OCI-LY7 (cell line): ENCODE measurements around the gene BICDL2. TPM values are rescaled to one million over a fixed set of nuclear protein-coding genes. Genes with fewer than 3 reads are reported as not detected.
A peak's percentile ranks its signal among the peaks of the same experiment; 100 is the strongest.

Experiments
- BruUV-seq: library from RNA; stranded (reverse); fragments of 400-500 nt; replicated peaks from 2 replicates; lab custom pipeline; 2021; lab: Mats Ljungman, UMichigan
- CTCF ChIA-PET: fragments of 300-600 bp; sonication (Branson Sonifier 250); formaldehyde crosslinking; loops from one replicate; lab custom pipeline; 2022; ENCODE audit warnings: antibody characterized with exemption; ENCODE audit not compliant: unreplicated experiment; lab: Charles Lee
- POLR2A ChIA-PET: fragments of 300-600 bp; sonication (Branson Sonifier 250); formaldehyde crosslinking; loops from one replicate; lab custom pipeline; 2022; ENCODE audit warnings: antibody characterized with exemption; lab: Charles Lee
- DNase-seq: peaks from one replicate; pipeline ENCODE4 v3.0.0-alpha.2; 2015; ENCODE audit warnings: low spot score
- H2AFZ ChIP-seq: fragments of 200-600 bp; sonication (generic), shearing (Covaris generic); 2 replicates; pipeline ENCODE4 v1.6.1; 2014; ENCODE audit warnings: mild to moderate bottlenecking, antibody characterized with exemption, low read length, moderate library complexity
- H3K27ac ChIP-seq: fragments of 200-600 bp; sonication (generic); 2 replicates; pipeline ENCODE4 v1.5.1; 2014; ENCODE audit warnings: mixed run types, low read depth, mild to moderate bottlenecking, moderate library complexity, low read length, inconsistent platforms; ENCODE audit not compliant: poor library complexity, severe bottlenecking
- H3K36me3 ChIP-seq: fragments of 200-600 bp; sonication (generic); 2 replicates; pipeline ENCODE4 v1.6.1; 2014; ENCODE audit warnings: mild to moderate bottlenecking, antibody characterized with exemption, low read length, moderate library complexity, mixed read lengths; ENCODE audit not compliant: insufficient read depth
- H3K4me1 ChIP-seq: fragments of 200-600 bp; sonication (generic); 2 replicates; pipeline ENCODE4 v1.5.1; 2014; ENCODE audit warnings: mild to moderate bottlenecking, low read length; ENCODE audit not compliant: insufficient read depth, poor library complexity, severe bottlenecking
- H3K4me2 ChIP-seq: fragments of 200-600 bp; sonication (generic); 2 replicates; pipeline ENCODE4 v1.6.1; 2014; ENCODE audit warnings: mild to moderate bottlenecking, low read length
- H3K4me3 ChIP-seq: fragments of 200-600 bp; sonication (generic); 2 replicates; pipeline ENCODE4 v1.5.1; 2014; ENCODE audit warnings: mild to moderate bottlenecking, low read depth, low read length; ENCODE audit not compliant: poor library complexity, severe bottlenecking
- H3K79me2 ChIP-seq: fragments of 200-600 bp; sonication (generic); 2 replicates; pipeline ENCODE4 v1.6.1; 2016; ENCODE audit warnings: low read depth, mild to moderate bottlenecking, low read length, moderate library complexity, mixed read lengths; ENCODE audit not compliant: insufficient read depth
- H3K9me2 ChIP-seq: fragments of 200-600 bp; sonication (generic); 2 replicates; pipeline ENCODE4 v1.6.1; 2016; ENCODE audit warnings: mild to moderate bottlenecking, low read length, mixed read lengths; ENCODE audit not compliant: insufficient read depth
- H3K9me3 ChIP-seq: fragments of 200-600 bp; sonication (generic); 2 replicates; pipeline ENCODE4 v1.6.1; 2014; ENCODE audit warnings: mild to moderate bottlenecking, mixed run types, low read length, mixed read lengths
- H4K20me1 ChIP-seq: fragments of 200-600 bp; sonication (generic); 2 replicates; pipeline ENCODE4 v1.6.1; 2014; ENCODE audit warnings: mild to moderate bottlenecking, antibody characterized with exemption, low read length, moderate library complexity, mixed read lengths; ENCODE audit not compliant: insufficient read depth
- CTCF ChIP-seq: fragments of 200-600 bp; sonication (generic); conservative IDR thresholded peaks from 2 replicates; pipeline ENCODE4 v1.5.1; 2014; ENCODE audit warnings: mild to moderate bottlenecking, antibody characterized with exemption, low read length, moderate library complexity, mixed read lengths
- EZH2phosphoT487 ChIP-seq: fragments of 200-600 bp; sonication (generic); IDR thresholded peaks from 2 replicates; pipeline ENCODE4 v1.6.1; 2018; ENCODE audit warnings: low read depth, borderline replicate concordance, mild to moderate bottlenecking, mixed run types, antibody characterized with exemption, low read length, moderate library complexity, mixed read lengths
- intact Hi-C: fragments of 100-400 bp; cut with micrococcal nuclease; formaldehyde crosslinking; loops from one replicate; pipeline ENCODE4 v1.10.0; 2022; ENCODE audit not compliant: unreplicated experiment
- total RNA-seq, 2 experiments: library from RNA; depleted of rRNA in 1 of 2; stranded (reverse); fragments of >200 nt in 1 of 2; shearing (Covaris generic) in 1 of 2; gene quantifications; 2 replicates each; pipeline ENCODE4 v1.2.3, GENCODE V29; 2014 to 2022

The BICDL2 gene
- total RNA-seq, 2 experiments from 2014 or later = not detected

GRCh38 chr16:2982402-2982801 lies 54.3 kb downstream of the BICDL2 start:
- intact Hi-C loops = loop anchor here (5.0 kb wide), 1 partner anchor 70 kb away; the partner anchor contains the start of gene FLYWCH1
- H3K79me2 ChIP-seq = peaks cover 25% of the 10 kb centered on the region; the same call in 1 of the 2 replicates
- POLR2A ChIA-PET = interaction anchor here (0.7 to 0.9 kb wide), 3 partner anchors 17 to 281 kb away, joined by 4 to 9 read pairs (median 5); no protein-coding TSS in a partner anchor
- CTCF ChIA-PET = interaction anchor here (0.6 kb wide), 1 partner anchor 1089 kb away, joined by 3 read pairs; no protein-coding TSS in a partner anchor
- H3K27ac ChIP-seq = no peak overlapping the region
- TF ChIP-seq CTCF (no peak), EZH2phosphoT487 (no peak)
- peaks cover 48% of the 10 kb centered on the region for H3K4me1 ChIP-seq
- H3K36me3 ChIP-seq = peaks cover 21% of the 10 kb centered on the region
- no peak overlapping the region for H2AFZ ChIP-seq
- peak overlapping the region; percentile 84; the same call in 1 of the 2 replicates for H3K4me2 ChIP-seq
- H3K9me2 ChIP-seq = no peaks in the 10 kb centered on the region
- no TSS peak for BruUV-seq
- no peak for DNase-seq
- no peaks in the 10 kb centered on the region for H4K20me1 ChIP-seq
- H3K4me3 ChIP-seq = no peak overlapping the region
- no peaks in the 10 kb centered on the region for H3K9me3 ChIP-seq

DNA sequence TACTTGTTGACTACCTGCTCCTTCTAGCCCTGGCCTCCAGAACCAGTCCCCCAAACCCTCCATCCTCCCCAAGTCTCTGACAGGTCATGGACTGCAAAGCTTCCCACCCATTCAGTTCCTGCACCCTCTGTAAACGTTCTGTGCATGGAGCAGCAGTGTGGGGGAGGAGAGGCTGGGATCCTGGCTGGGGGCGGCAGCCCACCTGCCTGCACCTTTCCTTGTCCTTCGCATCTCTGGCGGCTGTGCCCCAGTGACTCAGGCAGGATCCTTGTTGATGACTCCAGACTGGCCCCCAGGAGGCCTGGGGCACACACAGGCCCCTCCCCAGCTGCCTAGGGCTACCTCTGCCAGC lies 54.9 kb downstream of the BICDL2 start:
- no peak overlapping the region for H3K27ac ChIP-seq
- BruUV-seq = no TSS peak
- CTCF ChIA-PET = interaction anchor here (0.5 kb wide), 1 partner anchor 55 kb away, joined by 3 read pairs; no protein-coding TSS in a partner anchor
- no peak for DNase-seq
- POLR2A ChIA-PET = no interaction called here
- H4K20me1 ChIP-seq = no peaks in the 10 kb centered on the region
- peaks cover 48% of the 10 kb centered on the region for H3K4me1 ChIP-seq
- H3K79me2 ChIP-seq = peaks cover 27% of the 10 kb centered on the region; the same call in 1 of the 2 replicates
- H3K4me2 ChIP-seq = peak overlapping the region; percentile 86; the same call in 1 of the 2 replicates
- peaks cover 26% of the 10 kb centered on the region for H3K36me3 ChIP-seq
- TF ChIP-seq CTCF (no peak), EZH2phosphoT487 (no peak)
- H3K9me2 ChIP-seq = no peaks in the 10 kb centered on the region
- no peak overlapping the region for H2AFZ ChIP-seq
- intact Hi-C loops = loop anchor here (5.0 kb wide), 1 partner anchor 70 kb away; the partner anchor contains the start of gene FLYWCH1
- H3K4me3 ChIP-seq = no peak overlapping the region
- H3K9me3 ChIP-seq = no peaks in the 10 kb centered on the region

DNA sequence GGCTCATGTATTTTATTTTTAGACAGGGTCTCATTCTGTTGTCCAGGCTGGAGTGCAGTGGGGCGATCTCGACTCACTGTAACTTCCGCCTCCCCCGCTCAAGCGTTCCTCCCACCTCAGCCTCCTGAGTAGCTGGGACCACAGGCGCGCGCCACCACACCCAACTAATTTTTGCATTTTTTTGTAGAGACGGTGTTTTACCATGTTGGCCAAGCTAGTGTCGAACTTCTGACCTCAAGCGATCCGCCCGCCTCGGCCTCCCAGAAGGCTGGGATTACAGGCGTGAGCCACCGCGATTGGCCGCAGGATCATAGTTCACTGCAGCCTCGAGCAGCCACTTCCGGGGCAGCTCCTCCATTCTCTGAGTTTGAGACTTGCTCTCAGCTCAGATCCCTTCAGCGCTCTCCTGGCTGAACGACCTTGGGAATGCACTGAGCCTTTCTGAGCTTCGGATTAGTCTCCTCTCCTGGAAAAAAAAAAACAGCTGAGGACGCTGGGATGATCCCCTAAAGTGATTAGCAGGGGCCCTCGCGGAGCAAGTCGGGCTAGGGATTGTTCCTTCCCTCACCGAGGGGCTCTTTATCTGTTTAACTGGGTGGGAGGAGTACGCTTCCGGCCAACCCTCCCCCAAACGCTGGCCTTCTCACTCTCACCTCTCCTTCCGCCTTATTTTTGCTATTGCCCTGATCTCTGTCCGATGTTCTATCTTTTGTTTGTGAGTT lies 55.4 kb downstream of the BICDL2 start:
- no peaks in the 10 kb centered on the region for H3K9me3 ChIP-seq
- no TSS peak for BruUV-seq
- H3K79me2 ChIP-seq = peaks cover 27% of the 10 kb centered on the region; the same call in 1 of the 2 replicates
- H3K4me1 ChIP-seq = peaks cover 48% of the 10 kb centered on the region
- H3K4me3 ChIP-seq = peak overlapping the region; percentile 80
- peaks cover 32% of the 10 kb centered on the region for H3K36me3 ChIP-seq
- no peaks in the 10 kb centered on the region for H4K20me1 ChIP-seq
- TF ChIP-seq CTCF (no peak), EZH2phosphoT487 (no peak)
- POLR2A ChIA-PET = interaction anchor here (0.7 kb wide), 1 partner anchor 224 kb away, joined by 3 read pairs; no protein-coding TSS in a partner anchor
- no peak for DNase-seq
- CTCF ChIA-PET = interaction anchor here (0.5 to 1.2 kb wide), 2 partner anchors 23 to 54 kb away, joined by 3 read pairs; no protein-coding TSS in a partner anchor
- no peak overlapping the region for H2AFZ ChIP-seq
- intact Hi-C loops = loop anchor here (5.0 kb wide), 1 partner anchor 69 kb away; the partner anchor contains the start of gene FLYWCH1
- H3K4me2 ChIP-seq = peak overlapping the region; percentile 86
- no peaks in the 10 kb centered on the region for H3K9me2 ChIP-seq
- H3K27ac ChIP-seq = peak overlapping the region; percentile 67
